ENCODE results near the gene AMER3. TPM values are rescaled to one million over a fixed set of nuclear protein-coding genes. Genes with fewer than 3 reads are reported as not detected.
"Not testable (repeated sequence)": the region's sequence is repeated elsewhere in the genome, so short reads cannot be mapped to it uniquely, and the experiment has no call there.

AMER3 gene
- polyA plus RNA-seq, 2 donors = not detected

DNA sequence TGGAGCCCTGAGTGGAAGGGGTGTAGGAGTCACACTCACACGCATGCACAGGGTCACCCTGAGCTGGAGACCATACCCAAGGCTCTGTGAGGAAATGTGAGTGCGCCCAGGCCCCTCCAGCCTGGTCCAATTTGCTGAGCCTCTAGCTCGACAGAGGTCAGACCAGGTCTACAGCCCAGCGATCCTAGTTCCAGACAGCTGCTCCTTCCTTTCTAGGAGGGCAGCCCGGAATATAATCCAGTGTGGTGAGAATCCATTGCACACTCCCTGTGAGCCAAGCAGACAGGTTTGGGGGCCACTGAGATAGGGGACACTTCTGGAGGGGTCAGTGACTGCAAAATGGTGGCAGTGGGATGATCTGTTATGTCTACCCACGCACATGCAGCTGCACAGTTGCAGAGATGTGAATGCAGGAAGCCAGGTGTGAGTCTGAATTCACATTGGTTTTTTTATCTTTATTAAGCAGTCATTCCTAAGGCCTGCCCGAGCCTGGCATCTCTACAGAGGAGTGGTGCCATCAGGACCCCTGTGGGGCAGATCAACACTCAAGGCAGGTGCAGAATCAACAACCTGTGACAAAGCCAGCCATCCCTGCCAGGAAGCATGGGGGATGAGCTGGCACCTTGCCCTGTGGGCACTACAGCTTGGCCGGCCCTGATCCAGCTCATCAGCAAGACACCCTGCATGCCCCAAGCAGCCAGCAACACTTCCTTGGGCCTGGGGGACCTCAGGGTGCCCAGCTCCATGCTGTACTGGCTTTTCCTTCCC, 26.6 kb upstream of the AMER3 start, which contains the start of gene GPR148:
Gene GPR148 (plus strand): TSS at position 522 of the 768 bp plus-strand sequence. CDS start 82 bp downstream, at position 604.
- WGBS, 2 donors = 69 to 75% methylated on average over 8 of the region's 8 CpGs
- peaks cover 0 to 2% of the 10 kb centered on the region in 2 donors for H3K9me3 ChIP-seq (ENCODE audit: control insufficient read depth in 2 of 2, insufficient read depth in 1 of 2, low read depth in 1 of 2, low read length in 1 of 2)
- peak within 1 kb of the TSS; percentile 33 to 47 for H3K27ac ChIP-seq (ENCODE audit: low read depth in 2 of 2, low read length in 1 of 2)
- H3K36me3 ChIP-seq (ENCODE audit: control insufficient read depth in 2 of 2, insufficient read depth in 2 of 2, low read length in 1 of 2) = no peaks in the 10 kb centered on the region
- H3K4me1 ChIP-seq (ENCODE audit: control insufficient read depth in 2 of 2, insufficient read depth in 2 of 2, low read length in 1 of 2) = peaks cover 0 to 17% of the 10 kb centered on the region in 2 donors
- no peaks in the 10 kb centered on the region for H3K27me3 ChIP-seq (ENCODE audit: control insufficient read depth in 1 of 2, insufficient read depth in 2 of 2, low read length in 2 of 2)
- no peak within 1 kb of the TSS for H3K4me3 ChIP-seq (ENCODE audit: low read depth in 1 of 2, low read length in 2 of 2)

DNA sequence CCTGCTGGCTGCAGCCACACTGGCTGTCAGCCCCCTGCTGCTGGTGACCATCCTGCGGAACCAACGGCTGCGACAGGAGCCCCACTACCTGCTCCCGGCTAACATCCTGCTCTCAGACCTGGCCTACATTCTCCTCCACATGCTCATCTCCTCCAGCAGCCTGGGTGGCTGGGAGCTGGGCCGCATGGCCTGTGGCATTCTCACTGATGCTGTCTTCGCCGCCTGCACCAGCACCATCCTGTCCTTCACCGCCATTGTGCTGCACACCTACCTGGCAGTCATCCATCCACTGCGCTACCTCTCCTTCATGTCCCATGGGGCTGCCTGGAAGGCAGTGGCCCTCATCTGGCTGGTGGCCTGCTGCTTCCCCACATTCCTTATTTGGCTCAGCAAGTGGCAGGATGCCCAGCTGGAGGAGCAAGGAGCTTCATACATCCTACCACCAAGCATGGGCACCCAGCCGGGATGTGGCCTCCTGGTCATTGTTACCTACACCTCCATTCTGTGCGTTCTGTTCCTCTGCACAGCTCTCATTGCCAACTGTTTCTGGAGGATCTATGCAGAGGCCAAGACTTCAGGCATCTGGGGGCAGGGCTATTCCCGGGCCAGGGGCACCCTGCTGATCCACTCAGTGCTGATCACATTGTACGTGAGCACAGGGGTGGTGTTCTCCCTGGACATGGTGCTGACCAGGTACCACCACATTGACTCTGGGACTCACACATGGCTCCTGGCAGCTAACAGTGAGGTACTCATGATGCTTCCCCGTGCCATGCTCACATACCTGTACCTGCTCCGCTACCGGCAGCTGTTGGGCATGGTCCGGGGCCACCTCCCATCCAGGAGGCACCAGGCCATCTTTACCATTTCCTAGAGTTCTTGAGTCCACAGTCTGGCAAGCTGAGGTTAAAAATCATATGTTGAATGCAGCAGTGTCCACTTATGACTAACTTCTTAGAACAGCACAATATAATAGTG, 25.7 kb upstream of the AMER3 start:
- WGBS, 2 donors = 89 to 92% methylated on average over 17 of the region's 17 CpGs
- Histone ChIP-seq H3K27ac (ENCODE audit: low read depth in 2 of 2, low read length in 1 of 2) (no peak overlapping the region), H3K4me3 (ENCODE audit: low read depth in 1 of 2, low read length in 2 of 2) (no peak overlapping the region), H3K36me3 (ENCODE audit: control insufficient read depth in 2 of 2, insufficient read depth in 2 of 2, low read length in 1 of 2) (no peaks in the 10 kb centered on the region), H3K4me1 (ENCODE audit: control insufficient read depth in 2 of 2, insufficient read depth in 2 of 2, low read length in 1 of 2) (peaks cover 0 to 17% of the 10 kb centered on the region in 2 donors), H3K9me3 (ENCODE audit: control insufficient read depth in 2 of 2, insufficient read depth in 1 of 2, low read depth in 1 of 2, low read length in 1 of 2) (no peaks in the 10 kb centered on the region), H3K27me3 (ENCODE audit: control insufficient read depth in 1 of 2, insufficient read depth in 2 of 2, low read length in 2 of 2) (no peaks in the 10 kb centered on the region)

DNA sequence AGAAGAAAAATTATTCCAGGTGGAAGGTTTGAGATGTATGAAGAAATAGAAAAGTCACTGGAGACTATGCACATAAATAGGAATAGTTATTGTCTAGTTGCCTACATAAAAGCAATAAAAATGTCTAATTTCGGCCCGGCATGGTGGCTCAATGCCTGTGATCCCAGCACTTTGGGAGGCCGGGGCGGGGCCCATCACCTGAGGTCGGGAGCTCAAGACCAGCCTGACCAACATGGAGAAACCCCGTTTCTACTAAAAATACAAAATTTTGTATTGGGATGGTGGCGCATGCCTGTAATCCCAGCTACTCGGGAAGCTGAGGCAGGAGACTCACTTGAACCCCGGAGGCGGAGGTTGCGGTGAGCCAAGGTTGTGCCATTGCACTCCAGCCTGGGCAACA, 23.1 kb upstream of the AMER3 start:
- not testable (repeated sequence) for H3K4me1 ChIP-seq (ENCODE audit: control insufficient read depth in 2 of 2, insufficient read depth in 2 of 2, low read length in 1 of 2); H3K36me3 ChIP-seq (ENCODE audit: control insufficient read depth in 2 of 2, insufficient read depth in 2 of 2, low read length in 1 of 2); H3K9me3 ChIP-seq (ENCODE audit: control insufficient read depth in 2 of 2, insufficient read depth in 1 of 2, low read depth in 1 of 2, low read length in 1 of 2); H3K4me3 ChIP-seq (ENCODE audit: low read depth in 1 of 2, low read length in 2 of 2); H3K27ac ChIP-seq (ENCODE audit: low read depth in 2 of 2, low read length in 1 of 2); H3K27me3 ChIP-seq (ENCODE audit: control insufficient read depth in 1 of 2, insufficient read depth in 2 of 2, low read length in 2 of 2)
- 92 to 96% methylated on average over 11 of the region's 11 CpGs for WGBS, 2 donors

DNA sequence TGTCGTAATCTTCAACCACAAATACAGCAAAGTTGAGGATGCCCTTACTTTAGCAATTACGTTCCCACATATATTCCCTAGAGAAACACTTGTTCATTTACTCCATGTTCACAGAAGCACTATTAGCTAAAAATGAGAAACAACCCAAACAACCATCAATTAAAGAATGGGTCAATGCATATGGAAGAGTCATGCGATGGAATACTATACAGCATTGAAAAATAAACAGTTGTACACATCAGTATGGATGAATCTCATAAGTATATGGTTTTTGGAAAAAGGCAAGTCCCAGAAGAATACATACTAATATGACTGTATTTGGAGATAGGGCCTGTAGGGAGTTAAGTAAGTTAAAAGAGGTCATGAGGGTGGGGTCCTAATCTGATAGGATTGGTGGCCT, 20.1 kb upstream of the AMER3 start:
- no peaks in the 10 kb centered on the region for H3K4me1 ChIP-seq (ENCODE audit: control insufficient read depth in 2 of 2, insufficient read depth in 2 of 2, low read length in 1 of 2)
- peaks cover 0 to 3% of the 10 kb centered on the region in 2 donors for H3K9me3 ChIP-seq (ENCODE audit: control insufficient read depth in 2 of 2, insufficient read depth in 1 of 2, low read depth in 1 of 2, low read length in 1 of 2)
- H3K27me3 ChIP-seq (ENCODE audit: control insufficient read depth in 1 of 2, insufficient read depth in 2 of 2, low read length in 2 of 2) = peaks cover 0 to 3% of the 10 kb centered on the region in 2 donors
- WGBS, 2 donors = 96% methylated on average over 3 of the region's 3 CpGs
- no peak overlapping the region for H3K4me3 ChIP-seq (ENCODE audit: low read depth in 1 of 2, low read length in 2 of 2)
- no peak overlapping the region for H3K27ac ChIP-seq (ENCODE audit: low read depth in 2 of 2, low read length in 1 of 2)
- H3K36me3 ChIP-seq (ENCODE audit: control insufficient read depth in 2 of 2, insufficient read depth in 2 of 2, low read length in 1 of 2) = no peaks in the 10 kb centered on the region

DNA sequence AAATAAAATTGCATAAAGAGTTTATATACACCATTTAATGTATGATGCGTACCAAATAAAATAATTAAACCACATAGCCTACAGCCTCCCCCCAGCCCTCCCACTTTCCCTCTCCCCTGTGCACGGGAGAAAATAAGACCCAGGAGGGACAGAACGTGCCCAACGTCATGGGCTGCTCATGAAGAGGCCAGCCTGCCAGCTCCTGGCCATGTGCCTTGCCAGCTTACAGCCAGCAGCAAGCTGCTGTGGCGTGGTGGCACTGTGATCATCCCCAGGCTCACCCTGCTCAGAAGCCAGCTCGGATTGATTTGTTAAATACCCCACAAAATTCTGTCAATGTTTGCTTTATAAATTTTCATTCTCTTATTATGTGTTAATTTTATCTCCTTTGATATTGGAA, 18.9 kb upstream of the AMER3 start:
- Histone ChIP-seq H3K4me1 (ENCODE audit: control insufficient read depth in 2 of 2, insufficient read depth in 2 of 2, low read length in 1 of 2) (no peaks in the 10 kb centered on the region), H3K4me3 (ENCODE audit: low read depth in 1 of 2, low read length in 2 of 2) (no peak overlapping the region), H3K9me3 (ENCODE audit: control insufficient read depth in 2 of 2, insufficient read depth in 1 of 2, low read depth in 1 of 2, low read length in 1 of 2) (peaks cover 0 to 3% of the 10 kb centered on the region in 2 donors), H3K27ac (ENCODE audit: low read depth in 2 of 2, low read length in 1 of 2) (no peak overlapping the region), H3K36me3 (ENCODE audit: control insufficient read depth in 2 of 2, insufficient read depth in 2 of 2, low read length in 1 of 2) (no peaks in the 10 kb centered on the region), H3K27me3 (ENCODE audit: control insufficient read depth in 1 of 2, insufficient read depth in 2 of 2, low read length in 2 of 2) (peaks cover 0 to 3% of the 10 kb centered on the region in 2 donors)
- WGBS, 2 donors = 73 to 77% methylated on average over 6 of the region's 6 CpGs

DNA sequence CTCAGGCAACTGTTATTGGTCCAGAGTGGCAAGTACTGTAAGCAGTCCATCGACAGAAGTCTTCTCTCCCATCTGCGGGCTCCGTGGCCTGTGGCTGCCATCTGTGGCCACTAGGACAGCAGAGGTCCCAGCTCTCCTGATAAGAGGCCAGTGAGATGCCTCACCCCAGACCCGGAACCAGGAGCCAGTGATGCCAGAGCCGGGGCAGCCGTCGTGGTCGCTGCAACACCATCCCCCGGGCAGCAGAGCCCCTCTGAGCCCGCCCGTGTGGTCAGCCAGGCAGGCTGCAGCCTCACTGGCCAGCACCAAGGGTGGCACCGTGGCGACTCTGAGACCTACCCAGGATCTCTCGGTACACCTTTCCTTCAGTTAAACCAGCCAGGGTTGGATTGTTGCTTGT, 17.7 kb upstream of the AMER3 start:
- WGBS, 2 donors = 86 to 89% methylated on average over 14 of the region's 14 CpGs
- H3K27ac ChIP-seq (ENCODE audit: low read depth in 2 of 2, low read length in 1 of 2) = no peak overlapping the region

DNA sequence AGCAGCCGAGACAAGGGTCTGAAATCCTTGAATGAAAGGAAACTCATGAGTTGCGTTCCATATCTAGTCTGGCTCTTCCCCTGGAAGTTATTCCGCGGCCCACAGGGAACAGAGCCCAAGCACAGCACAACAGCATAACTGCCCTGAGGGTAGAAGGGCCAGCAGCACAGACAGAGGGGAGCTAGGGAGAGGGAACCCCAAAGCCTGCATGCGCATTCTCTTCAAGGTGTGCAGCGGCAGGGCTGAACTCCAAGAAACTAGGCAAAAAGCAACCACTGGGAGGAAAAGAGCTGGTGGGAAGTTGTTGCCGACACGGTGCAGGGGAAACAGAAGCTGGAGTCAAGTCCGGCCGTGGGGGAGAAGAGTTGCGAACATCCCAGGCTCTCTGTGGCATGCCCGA, 14.7 kb upstream of the AMER3 start:
- H3K9me3 ChIP-seq (ENCODE audit: control insufficient read depth in 2 of 2, insufficient read depth in 1 of 2, low read depth in 1 of 2, low read length in 1 of 2) = no peaks in the 10 kb centered on the region
- no peak overlapping the region for H3K27ac ChIP-seq (ENCODE audit: low read depth in 2 of 2, low read length in 1 of 2)
- H3K36me3 ChIP-seq (ENCODE audit: control insufficient read depth in 2 of 2, insufficient read depth in 2 of 2, low read length in 1 of 2) = no peaks in the 10 kb centered on the region
- 73 to 76% methylated on average over 12 of the region's 12 CpGs for WGBS, 2 donors
- no peaks in the 10 kb centered on the region for H3K27me3 ChIP-seq (ENCODE audit: control insufficient read depth in 1 of 2, insufficient read depth in 2 of 2, low read length in 2 of 2)
- H3K4me1 ChIP-seq (ENCODE audit: control insufficient read depth in 2 of 2, insufficient read depth in 2 of 2, low read length in 1 of 2) = no peaks in the 10 kb centered on the region
- no peak overlapping the region for H3K4me3 ChIP-seq (ENCODE audit: low read depth in 1 of 2, low read length in 2 of 2)

More for the DNA sequence above, 17.7 kb upstream of the AMER3 start:
- Histone ChIP-seq H3K4me1 (ENCODE audit: control insufficient read depth in 2 of 2, insufficient read depth in 2 of 2, low read length in 1 of 2) (no peaks in the 10 kb centered on the region), H3K9me3 (ENCODE audit: control insufficient read depth in 2 of 2, insufficient read depth in 1 of 2, low read depth in 1 of 2, low read length in 1 of 2) (peaks cover 0 to 3% of the 10 kb centered on the region in 2 donors), H3K36me3 (ENCODE audit: control insufficient read depth in 2 of 2, insufficient read depth in 2 of 2, low read length in 1 of 2) (no peaks in the 10 kb centered on the region), H3K4me3 (ENCODE audit: low read depth in 1 of 2, low read length in 2 of 2) (no peak overlapping the region), H3K27me3 (ENCODE audit: control insufficient read depth in 1 of 2, insufficient read depth in 2 of 2, low read length in 2 of 2) (peaks cover 0 to 3% of the 10 kb centered on the region in 2 donors)

DNA sequence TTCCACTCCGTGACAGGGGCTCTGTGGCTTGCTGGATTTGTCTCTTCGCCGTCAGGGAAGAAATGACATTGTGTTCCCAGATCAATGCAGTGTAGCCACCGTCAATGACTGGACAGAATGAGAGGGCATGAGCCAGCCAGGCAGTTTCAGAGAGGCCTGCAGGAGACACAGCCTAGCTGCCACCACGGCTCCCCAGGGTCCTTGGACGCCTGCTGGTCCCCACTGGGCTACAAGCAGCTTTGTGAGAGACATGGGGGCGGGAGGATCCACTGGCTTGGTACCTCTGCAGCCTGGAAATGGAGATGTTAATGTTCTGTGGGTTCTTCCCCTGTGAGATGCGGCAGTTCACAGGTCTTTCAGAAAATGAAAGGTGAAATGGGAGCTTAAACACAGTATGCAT, 12.1 kb upstream of the AMER3 start:
- Histone ChIP-seq H3K9me3 (ENCODE audit: control insufficient read depth in 2 of 2, insufficient read depth in 1 of 2, low read depth in 1 of 2, low read length in 1 of 2) (no peaks in the 10 kb centered on the region), H3K36me3 (ENCODE audit: control insufficient read depth in 2 of 2, insufficient read depth in 2 of 2, low read length in 1 of 2) (no peaks in the 10 kb centered on the region), H3K4me3 (ENCODE audit: low read depth in 1 of 2, low read length in 2 of 2) (no peak overlapping the region), H3K27me3 (ENCODE audit: control insufficient read depth in 1 of 2, insufficient read depth in 2 of 2, low read length in 2 of 2) (no peaks in the 10 kb centered on the region), H3K27ac (ENCODE audit: low read depth in 2 of 2, low read length in 1 of 2) (no peak overlapping the region), H3K4me1 (ENCODE audit: control insufficient read depth in 2 of 2, insufficient read depth in 2 of 2, low read length in 1 of 2) (no peaks in the 10 kb centered on the region)
- WGBS, 2 donors = 69 to 74% methylated on average over 8 of the region's 8 CpGs

DNA sequence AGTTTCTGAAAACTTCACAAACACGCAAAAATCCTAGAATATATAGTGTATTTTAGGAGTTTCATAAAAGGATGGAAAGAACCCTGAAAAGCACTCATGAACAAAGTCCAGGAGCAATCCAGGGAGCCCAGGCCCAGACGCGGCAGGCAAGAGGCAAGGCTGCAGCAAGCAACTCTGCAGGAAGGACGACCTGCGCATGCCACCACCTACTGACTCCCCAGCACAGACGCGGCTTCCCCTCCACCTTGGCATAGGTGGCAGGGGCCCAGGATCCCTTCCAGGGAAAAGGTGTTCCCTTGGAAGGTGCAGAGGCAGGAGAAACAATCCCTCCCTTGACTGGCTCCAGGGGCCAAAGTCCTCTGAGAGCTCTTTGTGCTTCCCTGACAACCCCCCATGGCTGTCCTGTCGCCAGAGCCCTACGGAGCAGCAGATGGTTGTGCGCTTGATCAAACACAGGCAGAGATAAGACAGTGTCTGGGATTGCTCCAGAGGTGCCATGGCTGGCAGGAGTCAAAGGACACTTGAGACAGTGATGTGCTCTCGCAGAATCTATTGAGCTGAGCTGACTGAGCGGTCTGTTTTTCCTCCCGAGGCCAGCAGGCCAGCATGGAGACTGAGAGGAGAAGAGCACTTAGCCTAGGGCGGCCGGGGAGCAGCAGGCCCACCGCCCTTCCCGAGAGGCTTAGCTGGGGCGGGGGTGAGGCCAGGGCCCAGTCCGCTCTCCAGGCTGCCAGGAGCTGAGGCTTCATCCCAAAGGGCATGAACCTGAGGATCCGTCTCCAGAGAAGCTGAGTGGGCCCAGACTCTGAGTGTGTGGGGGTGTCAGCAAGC, 10.8 kb upstream of the AMER3 start:
- no peaks in the 10 kb centered on the region for H3K36me3 ChIP-seq (ENCODE audit: control insufficient read depth in 2 of 2, insufficient read depth in 2 of 2, low read length in 1 of 2)
- no peaks in the 10 kb centered on the region for H3K4me1 ChIP-seq (ENCODE audit: control insufficient read depth in 2 of 2, insufficient read depth in 2 of 2, low read length in 1 of 2)
- no peak overlapping the region for H3K4me3 ChIP-seq (ENCODE audit: low read depth in 1 of 2, low read length in 2 of 2)
- 37 to 44% methylated on average over 20 of the region's 20 CpGs for WGBS, 2 donors
- H3K9me3 ChIP-seq (ENCODE audit: control insufficient read depth in 2 of 2, insufficient read depth in 1 of 2, low read depth in 1 of 2, low read length in 1 of 2) = no peaks in the 10 kb centered on the region
- H3K27ac ChIP-seq (ENCODE audit: low read depth in 2 of 2, low read length in 1 of 2) = no peak overlapping the region
- H3K27me3 ChIP-seq (ENCODE audit: control insufficient read depth in 1 of 2, insufficient read depth in 2 of 2, low read length in 2 of 2) = no peaks in the 10 kb centered on the region

All from esophagus (tissue), 2 donors.